Endothelial cell (in vitro differentiated cells): ENCODE data around the gene FRMD4A. TPM values are rescaled to one million over a fixed set of nuclear protein-coding genes. Genes with fewer than 3 reads are reported as not detected.

Experiments
- DNase-seq: peaks from one replicate; pipeline ENCODE4 v3.0.0; 2021; ENCODE audit warnings: low spot score
- H3K27ac Mint-ChIP-seq: one replicate; pipeline ENCODE4 v1.8.0; 2021; ENCODE audit warnings: mixed read lengths, inconsistent platforms; ENCODE audit not compliant: unreplicated experiment
- H3K27me3 Mint-ChIP-seq: one replicate; pipeline ENCODE4 v1.8.0; 2021; ENCODE audit warnings: mild to moderate bottlenecking, moderate library complexity, mixed read lengths, inconsistent platforms; ENCODE audit not compliant: unreplicated experiment
- H3K36me3 Mint-ChIP-seq: one replicate; pipeline ENCODE4 v1.8.0; 2021; ENCODE audit warnings: mild to moderate bottlenecking, low read depth, mixed read lengths, inconsistent platforms; ENCODE audit not compliant: unreplicated experiment
- H3K4me1 Mint-ChIP-seq: one replicate; pipeline ENCODE4 v1.8.0; 2021; ENCODE audit warnings: mild to moderate bottlenecking, mixed read lengths, inconsistent platforms; ENCODE audit not compliant: unreplicated experiment
- H3K4me3 Mint-ChIP-seq: one replicate; pipeline ENCODE4 v1.8.0; 2021; ENCODE audit warnings: mild to moderate bottlenecking, mixed read lengths, inconsistent platforms; ENCODE audit not compliant: unreplicated experiment
- H3K9me3 Mint-ChIP-seq: one replicate; pipeline ENCODE4 v1.8.0; 2021; ENCODE audit warnings: mixed read lengths, inconsistent platforms; ENCODE audit not compliant: unreplicated experiment
- total RNA-seq: library from RNA; stranded (reverse); fragmentation: NEBNext Ultra II Directional; extraction: Animal tissue kit (Norgen Biotek cat#: 25700); gene quantifications from one replicate; pipeline ENCODE4 v1.2.1, GENCODE V29; 2021; ENCODE audit not compliant: unreplicated experiment
- TF ChIP-seq, protein P1 (sequence below): fragments of 200-600 bp; sonication (generic); IDR thresholded peaks from one replicate; pipeline ENCODE4 v1.5.0; 2021; ENCODE audit warnings: antibody characterized with exemption; ENCODE audit not compliant: unreplicated experiment

FRMD4A gene
- total RNA-seq, 1 donor from 2014 or later, result 68.9 TPM

GRCh38 chr10:13823096-13823708 is 507.5 kb downstream of the FRMD4A start:
- no peak overlapping the region for H3K27ac Mint-ChIP-seq

DNA sequence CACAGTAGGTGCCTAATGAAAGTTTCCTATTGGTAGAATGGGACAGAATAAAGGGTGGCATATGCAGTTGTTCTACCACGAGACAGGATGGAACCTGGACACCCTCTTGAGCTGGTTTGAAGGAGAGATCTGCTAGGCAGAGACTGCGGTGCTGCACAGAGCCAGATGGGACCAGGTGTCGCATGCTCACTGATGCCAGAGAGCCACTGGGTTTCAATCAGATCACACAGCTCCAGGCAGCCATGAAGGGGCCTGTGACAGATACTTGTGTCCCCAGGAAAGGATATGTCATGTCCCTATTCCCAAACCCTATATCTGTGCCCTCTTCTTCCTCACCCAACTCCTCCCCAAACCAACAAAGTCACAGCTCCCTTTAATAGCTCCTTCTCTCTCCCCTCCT is 508.2 kb downstream of the FRMD4A start:
- Mint-ChIP-seq H3K4me3 (peak overlapping the region; percentile 17), H3K9me3 (no peaks in the 10 kb centered on the region), H3K27ac (no peak overlapping the region), H3K27me3 (peaks cover 7% of the 10 kb centered on the region), H3K36me3 (peaks cover 10% of the 10 kb centered on the region), H3K4me1 (peaks cover 25% of the 10 kb centered on the region)
- TF ChIP-seq, protein P1, sequence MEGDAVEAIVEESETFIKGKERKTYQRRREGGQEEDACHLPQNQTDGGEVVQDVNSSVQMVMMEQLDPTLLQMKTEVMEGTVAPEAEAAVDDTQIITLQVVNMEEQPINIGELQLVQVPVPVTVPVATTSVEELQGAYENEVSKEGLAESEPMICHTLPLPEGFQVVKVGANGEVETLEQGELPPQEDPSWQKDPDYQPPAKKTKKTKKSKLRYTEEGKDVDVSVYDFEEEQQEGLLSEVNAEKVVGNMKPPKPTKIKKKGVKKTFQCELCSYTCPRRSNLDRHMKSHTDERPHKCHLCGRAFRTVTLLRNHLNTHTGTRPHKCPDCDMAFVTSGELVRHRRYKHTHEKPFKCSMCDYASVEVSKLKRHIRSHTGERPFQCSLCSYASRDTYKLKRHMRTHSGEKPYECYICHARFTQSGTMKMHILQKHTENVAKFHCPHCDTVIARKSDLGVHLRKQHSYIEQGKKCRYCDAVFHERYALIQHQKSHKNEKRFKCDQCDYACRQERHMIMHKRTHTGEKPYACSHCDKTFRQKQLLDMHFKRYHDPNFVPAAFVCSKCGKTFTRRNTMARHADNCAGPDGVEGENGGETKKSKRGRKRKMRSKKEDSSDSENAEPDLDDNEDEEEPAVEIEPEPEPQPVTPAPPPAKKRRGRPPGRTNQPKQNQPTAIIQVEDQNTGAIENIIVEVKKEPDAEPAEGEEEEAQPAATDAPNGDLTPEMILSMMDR, result no peak
- DNase-seq, result no peak

More at GRCh38 chr10:13823096-13823708, 507.5 kb downstream of the FRMD4A start:
- Mint-ChIP-seq H3K36me3 (peaks cover 7% of the 10 kb centered on the region), H3K4me3 (no peak overlapping the region), H3K27me3 (peaks cover 8% of the 10 kb centered on the region), H3K4me1 (peaks cover 29% of the 10 kb centered on the region), H3K9me3 (no peaks in the 10 kb centered on the region)
- TF ChIP-seq, protein P1, result no peak
- no peak for DNase-seq

DNA sequence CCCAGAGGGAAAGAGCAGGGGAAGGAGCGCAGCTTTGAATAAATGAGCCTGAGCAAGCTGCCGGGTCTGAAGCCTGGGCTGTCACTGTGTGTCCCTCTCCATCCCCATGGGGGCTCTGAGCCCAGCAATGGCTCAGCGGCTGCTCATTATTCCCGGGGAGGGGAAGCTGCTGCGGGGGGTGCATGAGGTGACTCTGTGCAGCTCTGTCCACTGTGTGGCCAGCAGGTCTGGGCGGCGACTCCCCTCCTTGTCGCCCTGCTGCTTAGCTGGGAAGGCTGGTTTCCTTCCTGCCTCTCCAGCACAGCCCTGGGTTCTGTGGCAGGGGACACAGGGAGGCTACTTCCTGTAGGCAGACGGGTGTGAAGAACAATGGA is 509.8 kb downstream of the FRMD4A start:
- H3K4me3 Mint-ChIP-seq, result no peak overlapping the region
- peaks cover 25% of the 10 kb centered on the region for H3K4me1 Mint-ChIP-seq

GRCh38 chr10:13820119-13820963 is 510.4 kb downstream of the FRMD4A start:
- H3K4me3 Mint-ChIP-seq, result no peak overlapping the region
- TF ChIP-seq, protein P1, result no peak
- peaks cover 7% of the 10 kb centered on the region for H3K27me3 Mint-ChIP-seq
- peaks cover 25% of the 10 kb centered on the region for H3K4me1 Mint-ChIP-seq
- H3K9me3 Mint-ChIP-seq, result no peaks in the 10 kb centered on the region
- peak overlapping the region; percentile 75 for H3K27ac Mint-ChIP-seq
- H3K36me3 Mint-ChIP-seq, result peaks cover 22% of the 10 kb centered on the region
- DNase-seq, result no peak

More for the DNA sequence above, 509.8 kb downstream of the FRMD4A start:
- Mint-ChIP-seq H3K27ac (peak overlapping the region; percentile 75), H3K27me3 (peaks cover 7% of the 10 kb centered on the region), H3K36me3 (peaks cover 22% of the 10 kb centered on the region), H3K9me3 (no peaks in the 10 kb centered on the region)
- TF ChIP-seq, protein P1, result no peak
- DNase-seq, result peak; percentile 35
